HG03354 (cell line): ENCODE results near the gene F3.

ENCODE experiments used
- ATAC-seq: cut with Tn5 transposase; IDR thresholded peaks from one replicate; pipeline ENCODE4 v1.9.1; 2021; ENCODE audit warnings: mild to moderate bottlenecking; ENCODE audit not compliant: unreplicated experiment, poor library complexity, severe bottlenecking

Gene F3

DNA sequence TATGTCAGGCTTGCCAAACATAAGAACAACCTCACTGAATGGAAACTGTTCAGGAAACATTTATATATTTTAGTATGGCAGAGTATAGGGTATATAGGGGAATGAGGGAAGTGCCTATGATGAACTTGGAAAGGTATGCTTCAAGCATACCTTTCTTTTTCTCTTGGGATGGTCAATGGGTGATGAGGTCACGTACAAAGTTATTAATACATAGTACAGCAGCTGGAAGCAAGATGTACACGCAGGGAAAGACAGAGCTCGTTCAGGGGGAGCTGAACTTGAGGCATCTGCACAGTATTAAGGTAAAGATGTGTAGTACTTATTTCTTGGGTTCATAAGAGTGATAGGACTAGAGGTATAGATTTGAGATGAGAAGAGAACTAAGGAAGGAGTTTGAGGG lies 61.9 kb downstream of the F3 start:
- no peak for ATAC-seq
